ENCODE measurements around the gene SNTB2.

The SNTB2 gene

DNA sequence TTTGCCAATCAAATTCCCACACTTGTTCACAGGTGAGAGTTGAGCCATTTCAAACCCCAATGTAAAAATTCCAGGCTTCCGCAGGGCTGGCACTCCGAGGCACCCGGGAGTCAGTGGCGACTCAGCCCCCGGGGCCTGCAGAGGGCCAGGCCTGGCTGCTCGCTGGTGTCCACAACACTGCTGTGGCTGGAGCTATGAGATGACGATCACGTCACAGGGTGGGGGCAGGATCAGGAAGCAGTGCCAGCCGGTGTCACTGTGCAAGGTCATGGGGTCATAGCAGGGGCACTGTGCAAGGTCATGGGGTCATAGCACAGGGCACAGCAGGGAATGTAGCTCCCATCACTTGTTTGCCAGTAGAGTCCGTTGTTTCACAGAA lies 131.9 kb downstream of the SNTB2 start:
- DNase-seq (ENCODE audit: low read depth in 2 of 2) = no peak

DNA sequence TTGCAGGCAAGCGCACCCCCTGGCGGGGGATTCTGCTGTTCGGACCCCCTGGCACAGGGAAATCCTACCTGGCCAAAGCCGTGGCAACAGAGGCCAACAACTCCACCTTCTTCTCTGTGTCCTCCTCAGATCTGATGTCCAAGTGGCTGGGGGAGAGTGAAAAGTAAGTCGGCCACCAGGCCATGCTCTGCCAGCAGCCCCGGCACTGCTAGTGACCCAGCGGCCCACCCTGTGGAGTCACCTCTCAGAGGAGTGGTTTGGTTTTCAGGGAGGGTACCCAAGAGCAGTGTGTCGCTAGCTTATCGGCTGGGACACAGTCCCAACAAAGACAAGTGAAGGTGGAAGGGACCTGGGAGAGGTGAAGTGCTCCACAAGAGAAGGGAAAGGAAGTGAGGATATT lies 132.4 kb downstream of the SNTB2 start:
- no peak for DNase-seq (ENCODE audit: low read depth in 2 of 2)

DNA sequence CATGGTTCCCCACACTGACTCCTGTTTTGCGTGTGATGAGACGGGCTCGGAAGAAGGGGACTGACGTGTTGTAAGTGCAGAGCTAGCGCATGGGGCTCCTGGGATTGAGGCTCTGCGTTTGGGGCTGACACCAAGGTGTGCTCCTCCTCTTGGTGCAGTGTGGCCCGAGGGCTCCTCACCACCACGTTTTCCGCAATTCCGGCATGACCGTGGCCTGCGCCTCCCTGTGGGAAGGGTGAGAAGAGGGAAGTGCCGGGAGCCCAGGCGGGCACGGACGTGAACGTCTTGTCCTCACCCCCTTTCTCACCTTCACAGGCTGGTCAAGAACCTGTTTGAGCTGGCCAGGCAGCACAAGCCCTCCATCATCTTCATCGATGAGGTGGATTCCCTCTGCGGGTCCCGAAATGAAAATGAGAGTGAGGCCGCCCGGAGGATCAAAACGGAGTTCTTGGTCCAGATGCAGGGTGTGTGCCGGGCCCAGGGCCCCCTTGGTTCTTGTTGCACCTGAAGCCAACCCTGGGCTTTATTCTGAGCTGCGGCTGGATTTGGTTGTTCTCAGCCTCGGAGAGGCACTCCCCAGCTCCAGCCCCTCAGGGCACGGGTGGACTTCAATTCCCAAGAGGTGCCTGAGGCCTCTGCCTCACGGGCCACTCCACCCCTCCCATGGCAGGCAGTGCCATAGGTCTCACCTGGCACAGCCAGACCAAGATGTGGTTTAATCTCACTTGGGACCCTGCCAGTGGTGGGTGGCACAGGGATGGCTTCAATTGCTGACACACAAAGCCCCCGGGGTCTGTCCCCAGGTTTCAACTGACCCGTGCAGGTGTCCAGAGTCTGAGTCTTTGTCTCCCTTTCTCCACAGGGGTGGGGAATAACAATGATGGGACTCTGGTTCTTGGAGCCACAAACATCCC lies 133.1 kb downstream of the SNTB2 start:
- no peak for DNase-seq (ENCODE audit: low read depth in 2 of 2)

DNA sequence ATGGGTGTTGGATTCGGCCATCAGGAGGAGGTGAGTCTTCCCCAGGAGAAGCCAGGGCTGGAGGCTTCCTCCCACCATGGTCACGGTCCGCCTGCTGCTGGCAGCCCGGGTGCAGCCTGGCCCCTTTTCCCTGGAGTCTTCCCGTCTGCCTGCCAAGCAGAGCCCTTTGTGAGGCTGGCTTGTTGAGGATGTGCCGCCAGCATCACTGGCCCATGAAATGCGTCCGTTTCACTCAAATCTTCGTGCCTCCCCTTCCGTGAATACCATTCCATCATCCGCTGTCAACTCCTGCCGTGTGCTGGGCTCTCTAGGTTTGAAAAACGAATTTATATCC lies 133.7 kb downstream of the SNTB2 start:
- no peak for DNase-seq (ENCODE audit: low read depth in 2 of 2)

DNA sequence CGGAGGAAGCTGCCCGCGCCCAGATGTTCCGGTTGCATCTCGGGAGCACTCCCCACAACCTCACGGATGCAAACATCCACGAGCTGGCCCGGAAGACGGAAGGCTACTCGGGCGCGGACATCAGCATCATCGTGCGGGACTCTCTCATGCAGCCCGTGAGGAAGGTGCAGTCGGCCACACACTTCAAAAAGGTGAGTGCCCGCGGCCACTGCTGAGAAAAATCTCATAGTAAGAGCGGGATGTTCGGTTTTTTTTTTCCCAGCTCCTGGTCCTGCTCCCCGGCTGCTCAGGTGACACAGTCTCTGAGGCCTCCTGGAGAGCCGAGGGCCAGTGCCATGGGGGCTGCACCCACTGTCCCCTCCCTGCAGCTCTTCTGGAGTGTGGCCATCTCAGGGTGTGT lies 134.1 kb downstream of the SNTB2 start:
- DNase-seq (ENCODE audit: low read depth in 2 of 2) = no peak

DNA sequence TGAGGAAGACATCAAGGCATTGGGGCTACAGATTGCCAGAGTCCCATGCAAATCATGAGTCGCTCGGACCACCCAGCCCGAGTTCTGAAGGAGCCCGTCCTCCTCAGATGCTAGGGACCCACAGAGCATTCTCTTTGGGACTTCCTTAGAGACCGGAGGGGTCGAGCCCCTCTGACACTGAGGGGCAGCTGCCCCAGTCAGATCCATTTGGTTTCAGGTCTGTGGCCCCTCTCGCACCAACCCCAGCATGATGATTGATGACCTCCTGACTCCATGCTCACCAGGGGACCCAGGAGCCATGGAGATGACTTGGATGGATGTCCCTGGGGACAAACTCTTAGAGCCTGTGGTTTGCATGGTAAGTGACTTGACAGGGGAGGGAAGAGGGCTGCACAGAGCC lies 135.4 kb downstream of the SNTB2 start:
- no peak for DNase-seq (ENCODE audit: low read depth in 2 of 2)

DNA sequence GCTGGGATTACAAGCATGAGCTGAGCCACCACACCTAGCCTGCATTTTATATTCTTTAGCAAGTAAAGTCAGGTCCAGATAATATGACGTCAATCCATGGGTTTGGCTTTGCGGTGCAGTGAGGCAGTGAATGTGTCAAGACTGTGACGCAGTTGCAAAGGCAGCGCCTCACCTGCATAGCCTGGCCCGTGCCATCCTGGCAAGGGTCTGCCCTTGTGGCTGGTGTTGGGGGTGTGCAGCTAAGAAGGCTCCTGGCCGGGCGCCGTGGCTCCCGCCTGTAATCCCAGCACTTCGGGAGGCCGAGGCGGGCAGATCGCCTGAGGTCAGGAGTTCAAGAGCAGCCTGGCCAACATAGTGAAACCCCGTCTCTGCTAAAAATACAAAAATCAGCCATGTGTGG lies 136.5 kb downstream of the SNTB2 start:
- DNase-seq (ENCODE audit: low read depth in 2 of 2) = no peak

DNA sequence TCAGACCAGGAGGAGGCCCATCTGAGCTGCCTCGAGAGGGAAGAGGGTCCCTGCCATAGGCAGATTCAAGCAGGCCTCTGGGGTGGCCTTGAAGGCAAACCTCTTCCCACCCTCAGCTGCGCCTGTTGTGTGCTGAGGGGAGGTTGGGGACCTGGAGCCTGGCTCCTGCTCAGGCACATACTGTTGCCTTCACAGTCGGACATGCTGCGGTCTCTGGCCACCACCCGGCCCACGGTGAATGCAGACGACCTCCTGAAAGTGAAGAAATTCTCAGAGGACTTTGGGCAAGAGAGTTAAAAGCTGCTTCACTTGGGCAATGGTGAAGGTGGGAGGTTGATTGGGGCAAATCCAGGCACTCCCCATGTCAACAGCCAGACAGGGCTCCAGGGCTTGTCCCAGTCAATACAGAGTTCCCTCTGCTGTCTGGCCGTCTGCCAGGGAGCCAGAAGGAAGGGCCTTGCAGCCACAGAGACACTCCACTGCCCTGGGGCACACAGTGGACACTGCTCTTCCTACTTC lies 137.1 kb downstream of the SNTB2 start:
- no peak for DNase-seq (ENCODE audit: low read depth in 2 of 2)

DNA sequence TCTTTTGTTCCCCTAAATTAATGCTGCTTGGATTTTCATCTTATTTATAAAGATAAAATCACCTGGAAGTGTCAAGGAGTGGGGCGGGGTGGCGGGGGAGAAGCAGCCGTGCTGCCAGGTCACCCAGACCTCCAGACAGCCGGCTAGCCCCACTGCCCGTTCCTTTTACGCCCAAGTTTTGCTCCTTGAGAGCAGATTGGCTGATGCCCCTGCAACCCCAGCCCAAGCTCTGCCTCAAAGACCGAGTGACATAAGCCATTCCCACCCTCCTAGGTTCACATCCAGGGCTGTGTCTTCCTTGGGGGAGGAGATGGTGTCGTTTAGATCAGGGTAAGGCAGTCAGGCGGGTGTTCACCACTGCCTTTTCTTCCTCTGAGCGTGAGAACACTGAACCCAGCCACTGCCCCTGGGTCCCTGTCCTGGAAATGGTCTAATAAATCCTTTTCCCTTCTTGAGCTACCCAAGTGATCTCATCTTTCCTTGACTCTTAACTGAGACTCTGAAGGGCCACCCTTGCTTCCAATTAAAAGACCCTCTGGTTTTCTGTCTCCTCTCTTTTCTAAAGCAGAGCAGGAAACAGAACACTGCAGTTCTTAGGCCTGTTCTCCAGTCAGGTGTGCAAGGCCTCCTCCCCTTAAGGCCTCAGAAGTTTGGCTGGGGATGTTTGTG lies 137.8 kb downstream of the SNTB2 start:
- DNase-seq (ENCODE audit: low read depth in 2 of 2) = no peak

DNA sequence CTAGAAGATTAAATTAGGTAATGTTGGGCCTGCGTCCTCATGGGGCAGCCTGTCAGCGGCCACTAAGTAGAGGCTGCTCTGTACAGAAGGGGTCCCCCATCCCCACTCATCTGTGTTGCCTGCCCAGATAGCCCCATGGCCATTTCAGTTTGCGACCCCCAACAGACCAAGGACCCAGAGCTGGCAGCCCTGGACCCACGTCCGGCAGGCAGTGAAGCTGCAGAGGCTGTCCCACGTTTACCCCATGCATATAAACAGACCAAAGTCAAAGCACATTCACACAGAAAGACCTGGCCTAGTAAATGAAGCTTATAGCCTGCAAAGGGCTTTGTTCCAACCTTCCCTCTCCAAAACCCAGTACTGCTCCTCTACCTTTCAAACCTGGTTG lies 138.8 kb downstream of the SNTB2 start:
- no peak for DNase-seq (ENCODE audit: low read depth in 2 of 2)

DNA sequence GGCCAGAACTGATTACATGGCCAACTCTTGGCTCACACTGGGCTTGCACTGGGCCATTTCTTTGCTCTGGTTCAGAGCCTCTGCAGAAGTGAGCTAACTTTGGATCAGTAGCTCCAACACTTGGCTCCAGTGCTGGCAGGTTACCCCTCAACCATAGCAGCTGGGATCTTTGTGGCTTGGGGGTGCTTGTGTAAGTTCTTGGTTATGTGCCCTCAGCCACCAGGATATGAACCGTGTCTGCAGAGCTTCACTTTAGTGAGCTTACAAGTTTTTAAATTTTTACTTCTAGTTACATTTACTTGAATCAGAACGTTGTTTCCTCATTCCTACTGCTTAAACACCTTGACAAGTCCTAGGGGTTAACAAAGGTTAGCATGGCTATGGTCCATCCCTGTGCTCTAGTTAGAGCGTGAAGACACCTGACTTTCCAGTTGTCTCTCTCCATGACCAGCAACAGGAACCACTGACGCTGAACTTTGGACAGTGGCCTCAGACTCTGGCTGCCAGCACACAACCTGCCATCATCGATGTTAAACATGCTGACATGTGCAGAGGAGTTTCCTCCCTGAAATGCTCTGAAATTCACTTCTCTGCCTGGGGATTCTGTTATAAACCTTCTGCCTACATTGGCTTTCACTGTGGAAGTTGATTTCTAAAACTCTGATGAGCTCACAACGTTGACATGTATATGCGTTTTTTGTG lies 139.4 kb downstream of the SNTB2 start:
- DNase-seq (ENCODE audit: low read depth in 2 of 2) = no peak

DNA sequence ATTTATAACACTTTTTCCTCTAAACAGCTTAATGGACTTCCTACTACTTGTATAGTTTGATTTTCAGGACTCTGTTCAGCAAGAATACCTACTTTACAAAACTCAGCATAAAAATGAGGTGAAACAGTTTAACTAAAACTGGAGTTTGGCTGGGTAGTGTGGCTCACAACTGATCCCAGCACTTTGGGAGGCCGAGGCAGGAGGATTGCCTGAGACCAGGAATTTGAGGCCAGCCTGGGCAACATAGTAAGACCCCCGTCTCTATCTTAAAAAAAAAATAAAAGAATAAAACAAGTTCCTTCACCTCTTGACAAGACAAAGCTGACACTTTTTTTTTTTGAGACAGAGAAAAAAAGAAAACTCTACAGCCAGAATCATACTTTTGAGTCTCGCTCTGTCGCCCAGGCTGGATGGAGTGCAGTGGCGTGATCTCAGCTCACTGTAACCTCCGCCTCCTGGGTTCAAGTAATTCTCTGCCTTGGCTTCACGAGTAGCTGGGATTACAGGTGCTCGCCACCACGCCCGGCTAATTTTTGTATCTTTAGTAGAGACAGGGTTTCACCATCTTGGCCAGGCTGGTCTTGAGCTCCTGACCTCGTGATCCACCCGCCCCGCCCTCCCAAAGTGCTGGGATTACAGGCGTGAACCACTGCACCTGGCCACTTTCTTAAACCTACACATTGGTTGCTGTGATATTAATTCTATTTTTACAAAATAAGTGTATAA lies 140.8 kb downstream of the SNTB2 start:
- no peak for DNase-seq (ENCODE audit: low read depth in 2 of 2)

DNA sequence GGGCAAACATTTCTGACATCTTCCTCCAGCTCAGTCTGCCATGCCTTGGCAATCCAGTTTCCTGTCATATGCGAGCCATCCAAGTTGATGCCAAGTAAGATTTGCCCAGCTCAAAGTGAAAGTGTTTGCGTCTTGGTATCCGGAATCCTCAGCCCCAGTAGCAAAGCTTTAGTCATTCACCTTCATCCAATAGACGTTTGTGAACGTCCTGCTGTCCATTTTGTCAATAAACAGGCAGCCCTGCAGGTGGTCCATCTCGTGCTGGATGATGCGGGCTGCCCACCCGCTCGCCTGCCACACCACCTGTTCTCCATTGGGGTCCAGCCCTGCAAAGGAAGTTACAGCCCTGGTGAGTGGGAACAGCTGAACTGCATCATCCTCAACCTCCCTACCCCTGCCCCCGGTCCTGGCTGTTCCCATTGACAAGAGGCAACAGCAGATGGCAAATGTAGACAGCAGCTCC lies 141.9 kb downstream of the SNTB2 start:
- DNase-seq (ENCODE audit: low read depth in 2 of 2) = no peak

DNA sequence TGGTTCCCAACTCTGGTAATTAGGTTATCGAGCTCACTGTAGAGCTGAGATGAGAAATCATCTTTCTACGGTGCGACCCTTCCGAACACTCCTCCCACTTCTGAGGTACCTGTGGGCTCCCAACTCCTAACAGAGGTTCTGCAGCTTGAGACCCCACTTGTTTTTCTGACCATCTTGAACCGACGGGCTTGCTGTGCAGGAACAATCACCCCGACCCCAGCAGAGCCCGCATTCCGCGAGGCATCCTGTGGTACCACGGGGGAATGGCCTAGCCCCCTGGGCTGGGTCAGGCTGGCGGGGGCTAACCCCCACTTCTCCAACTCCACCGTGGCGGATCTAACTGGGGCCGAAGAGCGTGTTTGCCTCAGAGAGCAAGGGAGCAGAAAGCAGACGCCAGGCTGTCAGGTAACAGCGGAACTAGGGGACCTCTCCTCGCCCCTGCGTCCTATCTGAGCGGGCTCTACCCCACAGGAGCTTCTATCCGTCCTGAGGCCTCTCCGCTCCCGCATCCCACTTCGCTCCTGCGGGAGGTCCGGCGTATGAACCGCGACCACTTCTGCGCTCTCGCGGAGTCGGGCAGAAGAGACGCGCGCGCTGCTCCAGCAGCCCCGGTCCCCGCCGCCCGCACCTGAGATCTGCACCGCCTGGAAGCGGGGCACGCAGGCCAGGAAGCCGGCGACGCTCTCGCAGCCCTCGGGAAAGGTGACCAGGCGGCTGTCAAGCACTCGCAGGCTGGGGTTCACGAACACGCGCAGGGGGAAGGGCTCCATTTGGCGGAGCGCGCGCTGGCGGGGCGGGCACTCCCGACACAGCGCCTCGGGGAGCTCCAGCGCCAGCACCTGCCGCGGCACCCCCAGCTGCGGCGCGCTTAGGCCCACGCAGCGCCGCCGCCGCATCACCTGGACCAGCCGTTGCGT lies 142.7 kb downstream of the SNTB2 start:
- peak; percentile 19 to 30 for DNase-seq (ENCODE audit: low read depth in 2 of 2)

DNA sequence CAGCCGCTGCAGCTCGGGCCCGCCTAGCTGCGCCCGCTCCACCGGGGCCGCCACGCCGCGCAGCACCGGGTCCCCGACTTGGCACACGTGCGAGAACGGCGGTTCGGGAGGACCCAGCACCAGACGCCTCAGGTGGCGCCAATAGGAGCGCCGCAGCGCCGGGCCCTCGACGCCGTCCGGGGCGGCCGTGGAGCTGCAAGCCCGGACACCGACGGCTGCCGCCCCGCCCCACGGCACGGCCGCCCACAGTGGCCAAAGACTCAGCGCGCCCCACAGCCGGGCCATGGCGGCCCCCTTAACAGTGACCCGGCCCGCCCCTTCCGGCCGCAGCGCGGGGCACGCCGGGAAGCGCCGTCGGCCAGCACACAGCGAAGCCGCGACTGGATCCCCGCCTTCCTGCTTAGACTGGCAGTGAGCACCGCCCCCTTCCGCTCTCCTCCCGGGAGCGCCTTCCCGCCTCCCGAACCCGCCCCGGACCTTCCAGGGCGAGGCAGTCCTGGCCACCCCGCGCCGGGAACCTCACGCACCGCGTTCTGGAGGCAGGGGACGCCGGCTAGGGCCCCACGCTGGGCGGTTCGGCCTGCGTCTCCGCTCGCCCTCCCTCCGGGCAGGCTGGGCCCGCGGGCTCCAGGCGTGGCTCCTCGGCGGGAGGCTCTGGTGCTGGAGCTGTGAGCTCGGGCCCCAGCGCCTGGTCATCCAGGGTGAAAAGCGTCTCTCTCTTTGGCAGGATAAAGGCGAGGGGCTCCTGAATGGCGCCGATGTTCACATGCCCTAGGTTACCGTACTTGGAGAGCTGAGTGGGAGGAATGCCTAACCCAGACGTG lies 143.5 kb downstream of the SNTB2 start, which contains the start of gene PDF:
Gene PDF (minus strand): TSS at position 303 of the 824 bp plus-strand sequence. CDS start 18 bp downstream, at position 285.
- DNase-seq (ENCODE audit: low read depth in 2 of 2) = peak; percentile 82 to 87

DNA sequence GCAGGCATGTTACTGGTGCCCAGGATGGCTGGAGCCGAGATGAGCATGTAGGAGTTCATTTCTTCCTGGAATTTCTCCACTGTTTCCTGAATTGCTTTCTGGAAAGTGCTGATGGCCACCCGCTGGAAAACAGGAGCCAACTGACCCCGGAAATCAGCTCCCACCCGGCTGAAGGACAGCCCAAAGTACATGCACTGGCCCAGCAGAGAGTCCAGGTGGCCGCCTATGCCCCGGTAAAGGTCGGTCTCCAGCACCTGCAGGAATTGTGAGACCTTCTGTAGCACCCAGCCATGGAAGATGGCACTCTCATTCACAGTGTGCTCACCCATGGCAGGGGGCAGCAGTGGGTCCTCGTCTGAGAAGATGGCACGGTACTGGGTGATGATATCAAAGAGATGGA lies 147.7 kb downstream of the SNTB2 start:
- no peak for DNase-seq (ENCODE audit: low read depth in 2 of 2)

DNA sequence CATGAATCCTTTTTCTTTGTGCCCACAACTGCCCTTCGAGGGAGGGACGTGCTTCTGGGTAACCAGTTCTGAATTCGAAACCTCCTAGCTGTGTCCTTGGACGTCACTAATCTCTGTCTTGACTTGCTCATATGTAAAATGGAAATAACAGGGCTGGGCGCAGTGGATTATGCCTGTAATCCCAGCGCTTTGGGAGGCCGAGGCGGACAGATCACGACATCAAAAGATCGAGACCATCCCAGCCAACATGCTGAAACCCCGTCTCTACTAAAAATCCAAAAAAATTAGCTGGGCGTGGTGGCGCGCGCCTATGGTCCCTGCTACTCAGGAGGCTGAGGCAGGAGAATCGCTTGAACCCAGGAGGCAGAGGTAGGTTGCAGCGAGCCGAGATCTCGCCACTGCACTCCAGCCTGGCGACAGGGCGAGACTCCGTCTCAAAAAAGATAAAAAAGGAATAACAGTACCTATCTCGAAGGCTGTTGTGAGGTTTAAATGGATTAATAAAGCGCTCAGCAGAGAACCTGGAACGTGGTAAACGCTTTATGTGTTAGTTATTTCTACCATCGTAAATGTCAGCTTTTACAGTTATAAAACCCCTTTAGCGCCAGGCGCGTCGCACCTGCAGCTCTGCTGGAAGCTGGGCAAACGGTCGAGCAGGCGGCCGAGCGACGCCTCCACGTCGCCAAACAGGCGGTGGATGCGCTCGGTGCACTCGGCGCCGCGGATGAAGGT lies 151.8 kb downstream of the SNTB2 start:
- peak in 1 of 2 donors; percentile 50 for DNase-seq (ENCODE audit: low read depth in 2 of 2)

DNA sequence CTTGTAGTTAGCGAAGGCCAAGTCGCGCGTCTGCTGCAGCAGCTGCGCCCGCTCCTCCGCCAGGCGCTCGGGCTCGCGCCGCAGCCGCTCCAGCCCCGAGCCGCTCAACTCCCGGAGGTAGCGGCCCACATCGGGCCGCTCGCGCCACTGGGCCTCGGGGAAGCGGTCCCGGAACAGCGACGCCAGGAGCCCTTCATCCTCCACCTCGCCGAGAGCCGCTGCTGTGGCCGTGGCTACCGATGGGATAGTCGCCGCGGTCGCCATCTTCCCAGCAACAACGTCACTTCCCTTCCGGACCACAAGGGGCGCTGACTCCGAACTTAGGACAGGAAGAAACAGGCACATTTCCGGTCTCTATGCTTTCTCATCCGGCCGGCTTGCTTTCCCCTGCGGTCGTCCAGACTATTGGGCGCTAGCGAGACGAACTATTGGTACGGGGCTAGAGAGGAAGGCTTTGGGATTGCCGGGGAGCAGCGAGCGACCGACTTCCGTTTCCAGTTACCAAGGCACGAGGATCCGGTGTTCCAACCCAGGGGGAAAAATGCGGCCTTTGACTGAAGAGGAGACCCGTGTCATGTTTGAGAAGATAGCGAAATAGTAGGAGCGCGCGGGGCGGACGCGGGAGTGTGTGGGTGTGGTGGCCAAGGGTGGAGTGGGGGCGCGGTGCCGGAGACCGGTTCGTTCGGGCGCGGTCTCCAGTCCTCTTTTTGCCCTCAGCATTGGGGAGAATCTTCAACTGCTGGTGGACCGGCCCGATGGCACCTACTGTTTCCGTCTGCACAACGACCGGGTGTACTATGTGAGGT lies 152.5 kb downstream of the SNTB2 start, which contains the start of the genes COG8 and NIP7:
Gene COG8 (minus strand): TSS at position 276 of the 806 bp plus-strand sequence. CDS start 12 bp downstream, at position 264.
Gene NIP7 (plus strand): TSS at position 484 of the 806 bp plus-strand sequence. CDS start 58 bp downstream, at position 542.
- peak; percentile 87 to 88 for DNase-seq (ENCODE audit: low read depth in 2 of 2)
